ENCODE data around the gene CYSRT1.
"Not testable (repeated sequence)": the region's sequence is repeated elsewhere in the genome, so short reads cannot be mapped to it uniquely, and the experiment has no call there.

The CYSRT1 gene

GRCh38 chr9:137234055-137234697 lies 9.2 kb downstream of the CYSRT1 start:
- no peak for TF ChIP-seq CTCF (IDR thresholded peaks at IDR 0.05; ENCODE audit: extremely low read depth, missing control alignments)
- DNase-seq (ENCODE audit: low spot score), result no peak

- no peak for TF ChIP-seq CTCF (IDR thresholded peaks at IDR 0.05; ENCODE audit: extremely low read depth, missing control alignments)
- DNase-seq (ENCODE audit: low spot score), result no peak
Measured at GRCh38 chr9:137234758-137235423, 9.9 kb downstream of the CYSRT1 start.

GRCh38 chr9:137235424-137236237 lies 10.7 kb downstream of the CYSRT1 start:
- DNase-seq (ENCODE audit: low spot score), result no peak
- TF ChIP-seq CTCF (IDR thresholded peaks at IDR 0.05; ENCODE audit: extremely low read depth, missing control alignments), result no peak

- peak; percentile 97 for TF ChIP-seq CTCF (IDR thresholded peaks at IDR 0.05; ENCODE audit: extremely low read depth, missing control alignments)
- peak; percentile 98 for DNase-seq (ENCODE audit: low spot score)
Measured at GRCh38 chr9:137236238-137236935, 11.4 kb downstream of the CYSRT1 start.

- no peak for TF ChIP-seq CTCF (IDR thresholded peaks at IDR 0.05; ENCODE audit: extremely low read depth, missing control alignments)
- no peak for DNase-seq (ENCODE audit: low spot score)
Measured at GRCh38 chr9:137236936-137237421, 12.0 kb downstream of the CYSRT1 start.

GRCh38 chr9:137237759-137238726 lies 13.1 kb downstream of the CYSRT1 start:
- no peak for TF ChIP-seq CTCF (IDR thresholded peaks at IDR 0.05; ENCODE audit: extremely low read depth, missing control alignments)
- DNase-seq (ENCODE audit: low spot score), result no peak

GRCh38 chr9:137239541-137240200 lies 14.7 kb downstream of the CYSRT1 start:
- not testable (repeated sequence) for DNase-seq (ENCODE audit: low spot score)

Measured in GM20000 (cell line).